Fibroblast of lung (primary cell): ENCODE measurements around the gene RILPL2. TPM values are rescaled to one million over a fixed set of nuclear protein-coding genes. Genes with fewer than 3 reads are reported as not detected.

Source experiments
- DNase-seq, 2 donors: peaks; one replicate each; pipeline versions ENCODE4 v3.0.0 to v3.0.0-alpha.2; 2010; ENCODE audit warnings: low read depth in 2 of 2
- H2AFZ ChIP-seq: 2 replicates; pipeline ENCODE4 v1.5.1; 2012; ENCODE audit warnings: low read length, control low read depth, inconsistent platforms
- H3K27ac ChIP-seq: 2 replicates; pipeline ENCODE4 v1.5.1; 2011; ENCODE audit warnings: low read length, control low read depth; ENCODE audit not compliant: insufficient read depth
- H3K27me3 ChIP-seq: 2 replicates; pipeline ENCODE4 v1.5.1; 2011; ENCODE audit warnings: mild to moderate bottlenecking, low read length; ENCODE audit not compliant: control insufficient read depth, insufficient read depth
- H3K36me3 ChIP-seq: 2 replicates; pipeline ENCODE4 v1.5.1; 2011; ENCODE audit warnings: low read length; ENCODE audit not compliant: control insufficient read depth, insufficient read depth
- H3K4me1 ChIP-seq: 2 replicates; pipeline ENCODE4 v1.5.1; 2011; ENCODE audit warnings: low read length; ENCODE audit not compliant: control insufficient read depth, insufficient read depth; ENCODE audit errors: extremely low read depth
- H3K4me2 ChIP-seq: 2 replicates; pipeline ENCODE4 v1.5.1; 2011; ENCODE audit warnings: low read length, control low read depth; ENCODE audit not compliant: insufficient read depth; ENCODE audit errors: extremely low read depth
- H3K4me3 ChIP-seq, 4 experiments: fragments of 200-600 bp in 1 of 4; sonication (generic) in 1 of 4; replicated peaks in 1 of 4; 2 replicates each; pipeline ENCODE4 v1.5.1; 2011 to 2016; ENCODE audit warnings: low read length in 4 of 4, low read depth in 3 of 4, mild to moderate bottlenecking in 3 of 4, control low read depth in 2 of 4, inconsistent platforms in 1 of 4, mixed read lengths in 1 of 4; ENCODE audit not compliant: insufficient read depth in 1 of 4; ENCODE audit errors: control extremely low read depth in 1 of 4
- H3K79me2 ChIP-seq: 2 replicates; pipeline ENCODE4 v1.5.1; 2012; ENCODE audit warnings: mild to moderate bottlenecking, low read length, inconsistent platforms; ENCODE audit not compliant: control insufficient read depth, insufficient read depth
- H3K9ac ChIP-seq: 2 replicates; pipeline ENCODE4 v1.5.1; 2011; ENCODE audit warnings: mild to moderate bottlenecking, low read length, control low read depth; ENCODE audit not compliant: insufficient read depth
- H3K9me3 ChIP-seq: 2 replicates; pipeline ENCODE4 v1.5.1; 2012; ENCODE audit warnings: low read depth, low read length; ENCODE audit not compliant: control insufficient read depth, insufficient read depth
- H4K20me1 ChIP-seq: 2 replicates; pipeline ENCODE4 v1.5.1; 2011; ENCODE audit warnings: low read length; ENCODE audit not compliant: control insufficient read depth, insufficient read depth; ENCODE audit errors: extremely low read depth
- CTCF ChIP-seq, 2 donors: IDR thresholded peaks in 1 of 2; conservative IDR thresholded peaks in 1 of 2; 1 replicate in 1 of 2; 2 replicates in 1 of 2; pipeline ENCODE4 v1.5.1; 2011 to 2012; ENCODE audit warnings: low read length in 2 of 2, control low read depth in 1 of 2, inconsistent platforms in 1 of 2, low read depth in 1 of 2, mild to moderate bottlenecking in 1 of 2
- EZH2 ChIP-seq: IDR thresholded peaks from 2 replicates; pipeline ENCODE4 v1.5.1; 2012; ENCODE audit warnings: low read length, control low read depth, mild to moderate bottlenecking; ENCODE audit errors: missing control alignments
- polyA plus RNA-seq, 2 donors: library from polyadenylated mRNA; depleted of rRNA in 1 of 2; stranded (reverse) in 1 of 2; unstranded in 1 of 2; fragments of >200 nt; gene quantifications; 2 replicates each; pipeline ENCODE4 v1.2.1, GENCODE V29; 2011 to 2012; ENCODE audit warnings: missing spikeins in 1 of 2
- total RNA-seq: library from RNA; depleted of rRNA; stranded (reverse); fragments of >200 nt; gene quantifications from 2 replicates; pipeline ENCODE4 v1.2.1, GENCODE V29; 2014

The RILPL2 gene
- total and polyA plus RNA-seq, 2 donors (not counting 1 experiment from before 2014, with no cell fraction given), result 3.7 to 4.5 TPM

GRCh38 chr12:123404581-123404980, 31.9 kb downstream of the RILPL2 start:
- H3K36me3 ChIP-seq, result peaks cover 23% of the 10 kb centered on the region

GRCh38 chr12:123401753-123402683, 34.5 kb downstream of the RILPL2 start:
- Histone ChIP-seq H3K9me3 (no peaks in the 10 kb centered on the region), H3K4me3 (no peak overlapping the region), H3K79me2 (peaks cover 39% of the 10 kb centered on the region), H3K36me3 (peaks cover 23% of the 10 kb centered on the region), H3K4me2 (no peak overlapping the region), H4K20me1 (no peaks in the 10 kb centered on the region), H3K4me1 (peaks cover under 1% of the 10 kb centered on the region), H3K27me3 (no peaks in the 10 kb centered on the region), H3K27ac (no peak overlapping the region), H2AFZ (no peak overlapping the region), H3K9ac (no peak overlapping the region)
- DNase-seq, result no peak
- TF ChIP-seq CTCF (conservative IDR thresholded peaks at IDR 0.05 in 1 of 2, IDR thresholded peaks at IDR 0.05 in 1 of 2; ENCODE audit: low read depth in 1 of 2, low read length in 2 of 2) (no peak), EZH2 (no peak)

More at GRCh38 chr12:123404581-123404980, 31.9 kb downstream of the RILPL2 start:
- Histone ChIP-seq H3K4me2 (no peak overlapping the region), H3K79me2 (peaks cover 26% of the 10 kb centered on the region), H4K20me1 (no peaks in the 10 kb centered on the region), H3K4me3 (no peak overlapping the region), H3K27ac (no peak overlapping the region), H3K9me3 (no peaks in the 10 kb centered on the region), H3K4me1 (no peaks in the 10 kb centered on the region), H3K9ac (no peak overlapping the region), H2AFZ (no peak overlapping the region), H3K27me3 (no peaks in the 10 kb centered on the region)
- TF ChIP-seq CTCF (conservative IDR thresholded peaks at IDR 0.05 in 1 of 2, IDR thresholded peaks at IDR 0.05 in 1 of 2; ENCODE audit: low read depth in 1 of 2, low read length in 2 of 2) (no peak), EZH2 (no peak)
- DNase-seq, result no peak

DNA sequence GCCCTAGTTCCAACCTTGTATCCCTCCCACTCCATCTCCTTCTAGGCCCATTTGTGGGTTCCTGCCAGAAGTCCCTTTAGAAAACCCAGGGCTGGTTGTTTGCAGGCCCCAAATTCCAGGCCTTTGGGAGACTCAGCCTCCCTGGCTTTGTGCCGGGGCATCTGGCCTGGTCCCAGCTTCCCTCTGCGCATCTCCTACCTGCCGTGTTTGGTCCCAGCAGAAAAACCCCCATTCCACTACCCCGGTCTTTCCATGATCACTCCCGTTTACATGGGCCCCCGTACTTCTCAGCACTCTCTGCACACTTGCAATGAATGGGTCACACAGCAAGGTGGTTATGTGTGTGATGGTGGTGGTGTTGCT, 37.2 kb downstream of the RILPL2 start:
- Histone ChIP-seq H3K4me2 (peak overlapping the region; percentile 65), H3K27ac (peak overlapping the region; percentile 46), H2AFZ (no peak overlapping the region), H3K36me3 (peaks cover 29% of the 10 kb centered on the region), H3K27me3 (no peaks in the 10 kb centered on the region), H3K9me3 (no peaks in the 10 kb centered on the region), H3K9ac (no peak overlapping the region), H3K4me3 (peak overlapping the region in 1 of 4 experiments; percentile 17), H3K4me1 (peaks cover 8% of the 10 kb centered on the region), H3K79me2 (peaks cover 59% of the 10 kb centered on the region), H4K20me1 (no peaks in the 10 kb centered on the region)
- TF ChIP-seq CTCF (conservative IDR thresholded peaks at IDR 0.05 in 1 of 2, IDR thresholded peaks at IDR 0.05 in 1 of 2; ENCODE audit: low read depth in 1 of 2, low read length in 2 of 2) (no peak), EZH2 (no peak)
- no peak for DNase-seq
